GM23338 (cell line): ENCODE measurements around the gene OGFRL1.

Experiments
- CREB1 ChIP-seq: fragments of 250-450 bp; sonication (Bioruptor Pico); IDR thresholded peaks from 2 replicates; pipeline ENCODE4 v1.5.0; 2020; ENCODE audit warnings: low read depth, mild to moderate bottlenecking, moderate library complexity
- EZH2 ChIP-seq: fragments of 200-600 bp; sonication (generic); IDR thresholded peaks from one replicate; pipeline ENCODE4 v1.8.0; 2017; ENCODE audit warnings: antibody characterized with exemption, mild to moderate bottlenecking, low read depth; ENCODE audit not compliant: unreplicated experiment
- EZH2phosphoT487 ChIP-seq: fragments of 200-600 bp; sonication (generic); IDR thresholded peaks from one replicate; pipeline ENCODE4 v1.8.1; 2018; ENCODE audit warnings: antibody characterized with exemption; ENCODE audit not compliant: unreplicated experiment
- POLR2AphosphoS5 ChIP-seq: IDR thresholded peaks from 2 replicates; pipeline ENCODE4 v1.6.1; 2016; ENCODE audit warnings: antibody characterized with exemption, low read depth
- STAT1 ChIP-seq: IDR thresholded peaks from one replicate; pipeline ENCODE4 v1.6.1; 2016; ENCODE audit warnings: antibody characterized with exemption; ENCODE audit not compliant: unreplicated experiment
- ZNF331 ChIP-seq: fragments of 250-450 bp; sonication (Bioruptor Pico); IDR thresholded peaks from 2 replicates; pipeline ENCODE4 v1.5.0; 2020; ENCODE audit warnings: low read depth, mild to moderate bottlenecking, moderate library complexity
- TF ChIP-seq, protein P1 (sequence below), 2 experiments: fragments of 200-600 bp in 1 of 2; sonication (generic) in 1 of 2; conservative IDR thresholded peaks; 2 replicates each; pipeline versions ENCODE4 v1.5.1 to v1.6.1; 2016 to 2017; ENCODE audit warnings: antibody characterized with exemption in 2 of 2, low read depth in 2 of 2, mild to moderate bottlenecking in 2 of 2, moderate library complexity in 1 of 2
- TF ChIP-seq, protein P2 (sequence below): IDR thresholded peaks from 2 replicates; pipeline ENCODE4 v1.6.1; 2016; ENCODE audit warnings: antibody characterized with exemption
- TF ChIP-seq, protein P3 (sequence below): IDR thresholded peaks from one replicate; pipeline ENCODE4 v1.6.1; 2018; ENCODE audit warnings: antibody characterized with exemption; ENCODE audit not compliant: unreplicated experiment

DNA sequence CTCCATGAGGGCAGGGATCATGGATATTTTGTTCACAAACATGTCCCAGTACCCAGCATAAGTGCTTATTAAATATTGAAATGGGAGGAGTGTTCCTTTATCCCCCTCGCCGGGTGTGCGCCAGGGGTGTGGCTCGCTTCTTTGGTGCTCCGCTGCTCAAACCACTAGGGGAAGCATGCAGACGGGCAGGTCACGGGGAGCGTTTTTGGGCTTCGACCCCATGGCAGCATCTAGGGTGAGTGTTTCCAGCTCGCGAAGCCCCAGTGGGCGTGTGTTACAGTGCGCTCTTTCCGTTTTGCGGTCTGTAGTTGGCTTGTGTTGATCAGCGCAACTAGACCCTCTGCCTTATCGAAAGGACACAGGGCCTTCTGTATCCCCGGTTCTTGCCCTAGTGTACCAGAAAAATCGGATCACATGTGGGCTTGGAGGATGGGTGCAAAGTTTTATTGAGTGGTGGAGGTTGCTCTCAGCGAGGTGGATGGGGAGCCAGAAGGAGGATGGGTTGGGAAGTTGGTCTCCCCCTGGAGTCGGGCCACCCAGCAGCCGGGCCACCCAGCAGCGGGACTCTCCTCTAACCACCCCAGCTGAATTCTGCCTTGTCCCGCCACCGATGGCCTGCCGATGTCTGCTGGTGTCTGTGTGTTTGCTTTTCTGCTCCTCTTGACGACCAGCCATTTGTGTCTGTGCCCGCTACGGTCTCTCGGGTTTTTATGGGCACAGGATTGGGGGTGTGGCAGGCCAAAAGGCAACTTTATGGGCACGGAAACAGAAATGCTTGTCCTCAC lies 43.2 kb upstream of the OGFRL1 start:
- TF ChIP-seq POLR2AphosphoS5 (no peak), EZH2 (no peak), STAT1 (no peak), CREB1 (no peak), EZH2phosphoT487 (no peak), ZNF331 (CRISPR knock-in tag) (no peak)
- TF ChIP-seq, protein P1, sequence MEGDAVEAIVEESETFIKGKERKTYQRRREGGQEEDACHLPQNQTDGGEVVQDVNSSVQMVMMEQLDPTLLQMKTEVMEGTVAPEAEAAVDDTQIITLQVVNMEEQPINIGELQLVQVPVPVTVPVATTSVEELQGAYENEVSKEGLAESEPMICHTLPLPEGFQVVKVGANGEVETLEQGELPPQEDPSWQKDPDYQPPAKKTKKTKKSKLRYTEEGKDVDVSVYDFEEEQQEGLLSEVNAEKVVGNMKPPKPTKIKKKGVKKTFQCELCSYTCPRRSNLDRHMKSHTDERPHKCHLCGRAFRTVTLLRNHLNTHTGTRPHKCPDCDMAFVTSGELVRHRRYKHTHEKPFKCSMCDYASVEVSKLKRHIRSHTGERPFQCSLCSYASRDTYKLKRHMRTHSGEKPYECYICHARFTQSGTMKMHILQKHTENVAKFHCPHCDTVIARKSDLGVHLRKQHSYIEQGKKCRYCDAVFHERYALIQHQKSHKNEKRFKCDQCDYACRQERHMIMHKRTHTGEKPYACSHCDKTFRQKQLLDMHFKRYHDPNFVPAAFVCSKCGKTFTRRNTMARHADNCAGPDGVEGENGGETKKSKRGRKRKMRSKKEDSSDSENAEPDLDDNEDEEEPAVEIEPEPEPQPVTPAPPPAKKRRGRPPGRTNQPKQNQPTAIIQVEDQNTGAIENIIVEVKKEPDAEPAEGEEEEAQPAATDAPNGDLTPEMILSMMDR (conservative IDR thresholded peaks at IDR 0.05; ENCODE audit: low read depth in 2 of 2): no peak
- TF ChIP-seq, protein P2, sequence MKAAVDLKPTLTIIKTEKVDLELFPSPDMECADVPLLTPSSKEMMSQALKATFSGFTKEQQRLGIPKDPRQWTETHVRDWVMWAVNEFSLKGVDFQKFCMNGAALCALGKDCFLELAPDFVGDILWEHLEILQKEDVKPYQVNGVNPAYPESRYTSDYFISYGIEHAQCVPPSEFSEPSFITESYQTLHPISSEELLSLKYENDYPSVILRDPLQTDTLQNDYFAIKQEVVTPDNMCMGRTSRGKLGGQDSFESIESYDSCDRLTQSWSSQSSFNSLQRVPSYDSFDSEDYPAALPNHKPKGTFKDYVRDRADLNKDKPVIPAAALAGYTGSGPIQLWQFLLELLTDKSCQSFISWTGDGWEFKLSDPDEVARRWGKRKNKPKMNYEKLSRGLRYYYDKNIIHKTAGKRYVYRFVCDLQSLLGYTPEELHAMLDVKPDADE: no peak
- TF ChIP-seq, protein P3, sequence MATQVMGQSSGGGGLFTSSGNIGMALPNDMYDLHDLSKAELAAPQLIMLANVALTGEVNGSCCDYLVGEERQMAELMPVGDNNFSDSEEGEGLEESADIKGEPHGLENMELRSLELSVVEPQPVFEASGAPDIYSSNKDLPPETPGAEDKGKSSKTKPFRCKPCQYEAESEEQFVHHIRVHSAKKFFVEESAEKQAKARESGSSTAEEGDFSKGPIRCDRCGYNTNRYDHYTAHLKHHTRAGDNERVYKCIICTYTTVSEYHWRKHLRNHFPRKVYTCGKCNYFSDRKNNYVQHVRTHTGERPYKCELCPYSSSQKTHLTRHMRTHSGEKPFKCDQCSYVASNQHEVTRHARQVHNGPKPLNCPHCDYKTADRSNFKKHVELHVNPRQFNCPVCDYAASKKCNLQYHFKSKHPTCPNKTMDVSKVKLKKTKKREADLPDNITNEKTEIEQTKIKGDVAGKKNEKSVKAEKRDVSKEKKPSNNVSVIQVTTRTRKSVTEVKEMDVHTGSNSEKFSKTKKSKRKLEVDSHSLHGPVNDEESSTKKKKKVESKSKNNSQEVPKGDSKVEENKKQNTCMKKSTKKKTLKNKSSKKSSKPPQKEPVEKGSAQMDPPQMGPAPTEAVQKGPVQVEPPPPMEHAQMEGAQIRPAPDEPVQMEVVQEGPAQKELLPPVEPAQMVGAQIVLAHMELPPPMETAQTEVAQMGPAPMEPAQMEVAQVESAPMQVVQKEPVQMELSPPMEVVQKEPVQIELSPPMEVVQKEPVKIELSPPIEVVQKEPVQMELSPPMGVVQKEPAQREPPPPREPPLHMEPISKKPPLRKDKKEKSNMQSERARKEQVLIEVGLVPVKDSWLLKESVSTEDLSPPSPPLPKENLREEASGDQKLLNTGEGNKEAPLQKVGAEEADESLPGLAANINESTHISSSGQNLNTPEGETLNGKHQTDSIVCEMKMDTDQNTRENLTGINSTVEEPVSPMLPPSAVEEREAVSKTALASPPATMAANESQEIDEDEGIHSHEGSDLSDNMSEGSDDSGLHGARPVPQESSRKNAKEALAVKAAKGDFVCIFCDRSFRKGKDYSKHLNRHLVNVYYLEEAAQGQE: no peak
